Adrenal gland (tissue), 5 donors: ENCODE data around the gene LRRC8C.

ENCODE experiments used
- CTCF ChIP-seq, 6 experiments: fragments of 450-650 bp in 4 of 6; fragments of 200-600 bp in 2 of 6; sonication (generic) in 1 of 6; IDR thresholded peaks; 1 replicate in 5 of 6; 2 replicates in 1 of 6; pipeline versions ENCODE4 v1.5.1 to v1.8.0; 2016 to 2021; ENCODE audit warnings: antibody characterized with exemption in 6 of 6, mild to moderate bottlenecking in 2 of 6, moderate library complexity in 1 of 6
- POLR2A ChIP-seq, 2 donors: fragments of 450-650 bp; IDR thresholded peaks; one replicate each; pipeline ENCODE4 v1.6.1; 2017; ENCODE audit warnings: antibody characterized with exemption in 2 of 2, mild to moderate bottlenecking in 2 of 2, moderate library complexity in 1 of 2
- donor health status: DM: no; HTN: no; CAD: no.

GRCh38 chr1:89754518-89754917 is 121.6 kb downstream of the LRRC8C start:
- no peak for TF ChIP-seq POLR2A (IDR thresholded peaks at IDR 0.05)
- TF ChIP-seq CTCF (IDR thresholded peaks at IDR 0.05), result no peak
